ENCODE results near the gene CAMTA1.
A peak's percentile ranks its signal among the peaks of the same experiment; 100 is the strongest.

CAMTA1 gene

GRCh38 chr1:7617826-7618225 is 832.6 kb downstream of the CAMTA1 start:
- no peak for DNase-seq

GRCh38 chr1:7620196-7620595 is 834.9 kb downstream of the CAMTA1 start:
- no peak for DNase-seq

- no peak for DNase-seq
Measured at GRCh38 chr1:7621334-7622219, 836.3 kb downstream of the CAMTA1 start.

- DNase-seq, result no peak
Measured at GRCh38 chr1:7623842-7624241, 838.6 kb downstream of the CAMTA1 start.

GRCh38 chr1:7624791-7625355 is 839.6 kb downstream of the CAMTA1 start:
- DNase-seq, result no peak

- DNase-seq, result no peak
Measured at GRCh38 chr1:7625401-7625800, 840.1 kb downstream of the CAMTA1 start.

GRCh38 chr1:7628273-7628672 is 843.0 kb downstream of the CAMTA1 start:
- no peak for DNase-seq

GRCh38 chr1:7629011-7629410 is 843.8 kb downstream of the CAMTA1 start:
- DNase-seq, result no peak

- no peak for DNase-seq
Measured at GRCh38 chr1:7629465-7630195, 844.4 kb downstream of the CAMTA1 start.

- DNase-seq, result peak; percentile 85
Measured at GRCh38 chr1:7630378-7630777, 845.1 kb downstream of the CAMTA1 start.

- no peak for DNase-seq
Measured at GRCh38 chr1:7632176-7632575, 846.9 kb downstream of the CAMTA1 start.

- DNase-seq, result no peak
Measured at GRCh38 chr1:7632681-7633080, 847.4 kb downstream of the CAMTA1 start.

GRCh38 chr1:7633506-7634245 is 848.4 kb downstream of the CAMTA1 start:
- no peak for DNase-seq

GRCh38 chr1:7634546-7635240 is 849.4 kb downstream of the CAMTA1 start:
- no peak for DNase-seq

GRCh38 chr1:7636795-7637526 is 851.7 kb downstream of the CAMTA1 start:
- DNase-seq, result no peak

GRCh38 chr1:7638078-7638477 is 852.8 kb downstream of the CAMTA1 start:
- no peak for DNase-seq

GRCh38 chr1:7639435-7640131 is 854.3 kb downstream of the CAMTA1 start:
- no peak for DNase-seq

- no peak for DNase-seq
Measured at GRCh38 chr1:7640350-7640749, 855.1 kb downstream of the CAMTA1 start.

- DNase-seq, result peak; percentile 41
Measured at GRCh38 chr1:7640920-7641585, 855.8 kb downstream of the CAMTA1 start.

GRCh38 chr1:7641587-7642417 is 856.5 kb downstream of the CAMTA1 start:
- no peak for DNase-seq

Data from NCI-H1436 (cell line).